Ovary (tissue), 9 donors: ENCODE data around the gene TNIK. TPM values are rescaled to one million over a fixed set of nuclear protein-coding genes. Genes with fewer than 3 reads are reported as not detected.
A peak's percentile ranks its signal among the peaks of the same experiment; 100 is the strongest.

Source experiments
- DNase-seq, 5 donors: peaks; one replicate each; pipeline ENCODE4 v3.0.0-alpha.2; 2019 to 2020
- H3K27ac ChIP-seq, 2 donors: fragments of 200-600 bp; one replicate each; pipeline versions ENCODE4 v1.5.1 to v1.8.0; 2019 to 2022
- H3K27me3 ChIP-seq: fragments of 200-600 bp; one replicate; pipeline ENCODE4 v1.8.0; 2022
- H3K36me3 ChIP-seq: fragments of 200-600 bp; sonication (generic); one replicate; pipeline ENCODE4 v1.5.1; 2019
- H3K4me1 ChIP-seq: one replicate; pipeline ENCODE4 v1.8.1; 2013; ENCODE audit warnings: mild to moderate bottlenecking, moderate library complexity; ENCODE audit not compliant: insufficient read depth
- H3K4me3 ChIP-seq: fragments of 200-600 bp; sonication (generic); one replicate; pipeline ENCODE4 v1.5.1; 2017
- H3K9me3 ChIP-seq, 2 donors: fragments of 200-600 bp in 1 of 2; sonication (generic) in 1 of 2; one replicate each; pipeline versions ENCODE4 v1.5.1 to v1.8.1; 2013 to 2019; ENCODE audit warnings: mild to moderate bottlenecking in 1 of 2, moderate library complexity in 1 of 2
- EP300 ChIP-seq: sonication (generic); formaldehyde crosslinking; IDR thresholded peaks from one replicate; pipeline ENCODE4 v1.6.1; 2017; ENCODE audit warnings: antibody characterized with exemption
- POLR2A ChIP-seq: fragments of 450-650 bp; IDR thresholded peaks from one replicate; pipeline ENCODE4 v1.6.1; 2017; ENCODE audit warnings: antibody characterized with exemption, mild to moderate bottlenecking, moderate library complexity
- WGBS, 3 donors: extraction: QIAGEN DNeasy Blood & Tissue Kit in 1 of 3; methylation state at CpG; one replicate each; pipeline versions ENCODE4 v1.1.5 to v1.1.7; 2013 to 2017; 5-methylcytosine and 5-hydroxymethylcytosine counted together
- intact Hi-C, 4 donors: fragments of 100-400 bp; cut with DNase I; formaldehyde crosslinking; loops; one replicate each; pipeline versions ENCODE4 v1.11.0 to v1.15.1; 2022 to 2023
- polyA plus RNA-seq, 2 donors: library from polyadenylated mRNA; stranded (reverse); fragments of 200-250 nt in 1 of 2; fragments of 350-450 nt in 1 of 2; fragmentation: Illumina TruSeq in 1 of 2; extraction: RNeasy Lipid Tissue Mini Kit (QIAGEN cat#74804) in 1 of 2; gene quantifications; one replicate each; pipeline ENCODE4 v1.2.3, GENCODE V29; 2013 to 2014
- total RNA-seq, 7 donors: library from RNA; depleted of rRNA in 2 of 7; stranded (reverse); fragments of >200 nt in 2 of 7; fragmentation: NEBNext Ultra II Directional in 3 of 7; extraction: Animal tissue kit (Norgen Biotek cat#: 25700) in 3 of 7; gene quantifications; one replicate each; pipeline versions ENCODE4 v1.1.0 to v1.2.4, GENCODE V29; 2016 to 2023
- TF ChIP-seq, protein P1 (sequence below), 3 donors: fragments of 450-650 bp in 2 of 3; fragments of 200-600 bp in 1 of 3; IDR thresholded peaks; one replicate each; pipeline versions ENCODE4 v1.5.1 to v1.8.0; 2016 to 2022; ENCODE audit warnings: antibody characterized with exemption in 3 of 3, mild to moderate bottlenecking in 1 of 3
- donor health status: DM: no; HTN: no; CAD: no; lungs with moderate emphysema.
- donor health status: DM: no; HTN: no; CAD: no.
- donor health status: Bipolar disorder and iron deficiency.
- donor health status: DM: yes; HTN: yes; CAD: no.
- donor health status: DM: no; HTN: no; CAD: no.
- donor health status: DM: yes; HTN: yes; CAD: no.

Gene TNIK
- total and polyA plus RNA-seq, 9 donors: 1.1 to 9.5 (median 4.5) TPM

DNA sequence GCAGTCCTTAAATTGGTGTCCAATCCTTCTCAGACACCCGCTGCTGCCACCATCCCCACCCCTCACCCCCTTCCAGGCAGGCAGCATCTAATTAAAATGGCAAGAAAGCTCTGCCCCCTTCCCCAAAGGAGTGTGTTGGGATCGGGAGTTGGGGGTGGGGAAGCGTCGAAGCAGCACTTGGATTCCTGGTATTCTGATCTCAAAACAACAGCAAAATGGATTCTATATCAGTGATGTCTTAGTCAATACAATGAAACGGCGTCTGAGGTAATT is 1.4 kb downstream of the TNIK start:
- intact Hi-C loops: no loop called here
- H3K27ac ChIP-seq: no peak overlapping the region
- TF ChIP-seq POLR2A (no peak), EP300 (no peak)
- TF ChIP-seq, protein P1, sequence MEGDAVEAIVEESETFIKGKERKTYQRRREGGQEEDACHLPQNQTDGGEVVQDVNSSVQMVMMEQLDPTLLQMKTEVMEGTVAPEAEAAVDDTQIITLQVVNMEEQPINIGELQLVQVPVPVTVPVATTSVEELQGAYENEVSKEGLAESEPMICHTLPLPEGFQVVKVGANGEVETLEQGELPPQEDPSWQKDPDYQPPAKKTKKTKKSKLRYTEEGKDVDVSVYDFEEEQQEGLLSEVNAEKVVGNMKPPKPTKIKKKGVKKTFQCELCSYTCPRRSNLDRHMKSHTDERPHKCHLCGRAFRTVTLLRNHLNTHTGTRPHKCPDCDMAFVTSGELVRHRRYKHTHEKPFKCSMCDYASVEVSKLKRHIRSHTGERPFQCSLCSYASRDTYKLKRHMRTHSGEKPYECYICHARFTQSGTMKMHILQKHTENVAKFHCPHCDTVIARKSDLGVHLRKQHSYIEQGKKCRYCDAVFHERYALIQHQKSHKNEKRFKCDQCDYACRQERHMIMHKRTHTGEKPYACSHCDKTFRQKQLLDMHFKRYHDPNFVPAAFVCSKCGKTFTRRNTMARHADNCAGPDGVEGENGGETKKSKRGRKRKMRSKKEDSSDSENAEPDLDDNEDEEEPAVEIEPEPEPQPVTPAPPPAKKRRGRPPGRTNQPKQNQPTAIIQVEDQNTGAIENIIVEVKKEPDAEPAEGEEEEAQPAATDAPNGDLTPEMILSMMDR (IDR thresholded peaks at IDR 0.05): no peak
- H3K36me3 ChIP-seq: no peaks in the 10 kb centered on the region
- WGBS, 3 donors: 12 to 26% (median 13%) methylated on average over 6 of the region's 6 CpGs
- no peaks in the 10 kb centered on the region for H3K27me3 ChIP-seq
- DNase-seq: peak in 1 of 5 donors; percentile 14
- H3K9me3 ChIP-seq: no peaks in the 10 kb centered on the region
- peaks cover 3% of the 10 kb centered on the region for H3K4me1 ChIP-seq
- peak overlapping the region; percentile 80 for H3K4me3 ChIP-seq

DNA sequence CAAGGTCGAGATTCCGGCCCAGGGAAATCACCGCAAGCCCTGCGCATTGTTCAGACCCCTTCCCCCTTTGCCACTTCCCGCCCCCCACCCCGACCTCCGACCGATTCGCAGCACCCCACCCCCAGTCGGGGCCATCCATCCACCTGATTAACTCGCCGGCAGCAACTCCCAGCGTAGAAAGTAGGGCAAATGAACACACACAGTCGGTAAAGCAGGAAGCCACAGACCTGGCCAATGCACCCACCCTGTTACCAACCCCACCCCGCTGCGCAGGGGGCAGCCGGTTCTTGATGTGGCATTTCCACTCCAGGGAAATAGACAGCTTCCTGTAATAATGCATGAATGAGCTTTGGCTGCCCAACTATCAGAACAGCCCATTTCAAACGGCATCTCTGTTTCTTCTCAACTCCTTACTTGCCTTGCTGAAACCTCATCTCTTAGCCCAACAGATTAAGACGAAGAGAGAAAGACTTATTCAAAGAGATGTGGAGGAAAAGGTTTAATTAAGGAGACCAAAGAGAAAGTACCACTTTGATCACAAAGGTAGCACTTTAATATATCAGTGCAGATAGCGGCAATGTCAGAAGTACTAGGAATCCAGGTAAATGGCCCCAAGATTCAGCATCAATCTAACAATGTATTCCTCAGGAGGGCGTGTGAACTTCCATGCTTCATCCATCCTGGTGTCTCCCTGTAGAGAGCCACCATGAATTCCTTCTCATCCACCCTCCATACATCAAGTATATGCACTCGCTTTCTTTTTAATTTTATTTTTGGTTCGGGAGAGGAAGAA is 1.9 kb downstream of the TNIK start:
- TF ChIP-seq EP300 (no peak), POLR2A (no peak)
- TF ChIP-seq, protein P1 (IDR thresholded peaks at IDR 0.05): no peak
- peak overlapping the region; percentile 80 for H3K4me3 ChIP-seq
- DNase-seq: peak in 1 of 5 donors; percentile 12
- H3K9me3 ChIP-seq: no peaks in the 10 kb centered on the region
- peaks cover 3% of the 10 kb centered on the region for H3K4me1 ChIP-seq
- H3K27ac ChIP-seq: no peak overlapping the region
- intact Hi-C loops: no loop called here
- H3K36me3 ChIP-seq: no peaks in the 10 kb centered on the region
- WGBS, 3 donors: 70 to 82% (median 79%) methylated on average over 23 of the region's 23 CpGs
- no peaks in the 10 kb centered on the region for H3K27me3 ChIP-seq

DNA sequence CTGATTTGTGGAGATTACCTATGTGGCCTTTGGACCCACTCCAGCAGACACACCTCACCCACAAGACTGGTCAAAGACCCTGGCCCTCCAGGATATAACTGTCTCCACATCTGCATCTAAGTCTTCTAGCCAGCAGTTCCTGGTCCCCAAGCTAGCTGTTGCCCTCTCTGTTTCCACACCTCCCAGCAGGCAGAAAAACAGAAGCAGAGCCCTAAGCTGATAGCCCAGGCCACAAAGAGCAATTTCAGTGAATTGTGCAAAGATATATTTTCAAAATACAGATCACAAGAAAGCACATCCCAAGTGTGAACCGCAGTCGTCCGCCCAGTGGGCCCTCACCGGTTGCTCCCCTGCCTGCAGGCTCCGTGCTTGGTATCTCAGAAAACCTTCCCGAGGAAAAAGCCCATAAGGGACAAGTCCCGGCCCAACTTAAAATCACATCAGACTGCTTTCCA is 2.6 kb downstream of the TNIK start:
- Histone ChIP-seq H3K4me3 (no peak overlapping the region), H3K9me3 (no peaks in the 10 kb centered on the region), H3K27me3 (no peaks in the 10 kb centered on the region), H3K4me1 (peaks cover 3% of the 10 kb centered on the region), H3K36me3 (no peaks in the 10 kb centered on the region), H3K27ac (no peak overlapping the region)
- intact Hi-C loops: no loop called here
- TF ChIP-seq POLR2A (no peak), EP300 (no peak)
- TF ChIP-seq, protein P1 (IDR thresholded peaks at IDR 0.05): no peak
- DNase-seq: no peak
- WGBS, 3 donors: 84 to 92% (median 87%) methylated on average over 7 of the region's 7 CpGs

DNA sequence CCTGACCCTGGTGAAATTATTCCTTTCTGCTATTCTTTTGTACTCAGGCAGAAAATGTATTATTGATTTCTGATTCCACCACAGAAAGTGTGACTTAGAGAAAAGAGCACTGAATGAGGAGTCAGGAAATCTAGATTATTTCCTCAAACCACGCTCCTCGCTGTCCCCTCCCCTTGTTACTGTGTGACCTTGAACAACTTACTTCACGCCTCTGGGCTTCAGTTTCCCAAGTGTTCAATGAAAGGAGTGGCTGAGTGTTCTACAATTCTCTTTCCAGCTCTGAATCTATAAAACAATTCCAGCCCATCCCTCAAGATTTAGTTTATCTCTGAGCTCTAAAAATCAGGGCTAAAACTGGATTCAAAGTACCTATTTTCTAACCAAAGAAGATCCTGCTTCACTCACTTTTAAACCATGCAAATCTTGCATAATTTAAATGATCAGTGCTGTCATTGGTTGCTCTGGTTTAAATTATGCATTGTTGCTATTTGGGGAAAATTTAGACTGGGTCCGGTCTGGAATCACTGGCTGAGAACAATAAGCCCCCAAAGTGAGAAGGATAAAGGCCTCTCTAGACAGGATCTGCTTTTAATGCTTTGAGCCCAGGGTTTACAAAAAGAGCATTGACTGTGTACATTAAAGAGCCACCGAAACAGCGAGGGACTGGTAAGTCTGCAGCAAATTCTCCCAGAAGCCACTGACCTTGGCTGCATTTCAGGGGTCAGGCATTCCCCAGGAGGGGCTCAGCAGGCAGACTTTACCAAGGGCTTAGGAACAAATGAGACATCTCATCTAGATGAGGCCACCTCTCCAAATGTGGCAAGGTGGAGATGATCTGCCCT is 3.2 kb downstream of the TNIK start:
- no peaks in the 10 kb centered on the region for H3K27me3 ChIP-seq
- TF ChIP-seq POLR2A: no peak
- TF ChIP-seq EP300: no peak
- TF ChIP-seq, protein P1 (IDR thresholded peaks at IDR 0.05): no peak
- no peaks in the 10 kb centered on the region for H3K9me3 ChIP-seq
- DNase-seq: no peak
- 65 to 77% (median 73%) methylated on average over 6 of the region's 6 CpGs for WGBS, 3 donors
- H3K4me1 ChIP-seq: peaks cover 3% of the 10 kb centered on the region
- no peaks in the 10 kb centered on the region for H3K36me3 ChIP-seq
- intact Hi-C loops: no loop called here
- H3K4me3 ChIP-seq: no peak overlapping the region
- no peak overlapping the region for H3K27ac ChIP-seq
